CD8-positive, alpha-beta memory T cell (primary cell): ENCODE measurements around the gene KIAA1671. TPM values are rescaled to one million over a fixed set of nuclear protein-coding genes. Genes with fewer than 3 reads are reported as not detected.
A peak's percentile ranks its signal among the peaks of the same experiment; 100 is the strongest.

Source experiments
- CTCF ChIA-PET: fragments of 350-600 bp; sonication (Branson Sonifier 250); formaldehyde crosslinking; loops from one replicate; lab custom pipeline; 2021; ENCODE audit warnings: antibody characterized with exemption; lab: Charles Lee
- POLR2A ChIA-PET: fragments of 350-600 bp; sonication (Branson Sonifier 250); formaldehyde crosslinking; loops from one replicate; lab custom pipeline; 2021; ENCODE audit warnings: antibody characterized with exemption; lab: Charles Lee
- DNase-seq, 5 donors: peaks; one replicate each; pipeline versions ENCODE4 v3.0.0 to v3.0.0-alpha.2; 2020 to 2022; ENCODE audit warnings: mixed read lengths in 1 of 5
- H3K27ac ChIP-seq: one replicate; pipeline ENCODE4 v1.7.0; 2013; ENCODE audit warnings: low read depth, mild to moderate bottlenecking, low read length, moderate library complexity
- H3K27me3 ChIP-seq: 2 replicates; pipeline ENCODE4 v1.7.0; 2013; ENCODE audit warnings: low read length, mild to moderate bottlenecking; ENCODE audit not compliant: insufficient read depth, poor library complexity, severe bottlenecking
- H3K36me3 ChIP-seq: 2 replicates; pipeline ENCODE4 v1.7.0; 2013; ENCODE audit warnings: mild to moderate bottlenecking, low read length, moderate library complexity; ENCODE audit not compliant: insufficient read depth
- H3K4me1 ChIP-seq: 2 replicates; pipeline ENCODE4 v1.7.0; 2013; ENCODE audit warnings: mild to moderate bottlenecking, low read length, moderate library complexity; ENCODE audit not compliant: insufficient read depth
- H3K4me3 ChIP-seq: 2 replicates; pipeline ENCODE4 v1.7.0; 2013; ENCODE audit warnings: mild to moderate bottlenecking, low read length
- H3K9me3 ChIP-seq: 2 replicates; pipeline ENCODE4 v1.7.0; 2013; ENCODE audit warnings: mild to moderate bottlenecking, low read length
- H3K27ac Mint-ChIP-seq, 8 donors: one replicate each; pipeline ENCODE4 v1.8.0; 2020 to 2021; ENCODE audit warnings: mixed read lengths in 8 of 8, mild to moderate bottlenecking in 6 of 8, inconsistent platforms in 3 of 8, moderate library complexity in 3 of 8
- H3K27me3 Mint-ChIP-seq, 2 donors: one replicate each; pipeline ENCODE4 v1.8.0; 2020 to 2021; ENCODE audit warnings: mixed read lengths in 2 of 2, mild to moderate bottlenecking in 1 of 2, moderate library complexity in 1 of 2
- H3K36me3 Mint-ChIP-seq, 3 donors: one replicate each; pipeline ENCODE4 v1.8.0; 2020 to 2021; ENCODE audit warnings: mixed read lengths in 3 of 3, inconsistent platforms in 1 of 3, mild to moderate bottlenecking in 1 of 3
- H3K4me1 Mint-ChIP-seq, 3 donors: one replicate each; pipeline ENCODE4 v1.8.0; 2020 to 2021; ENCODE audit warnings: mixed read lengths in 3 of 3, inconsistent platforms in 1 of 3, mild to moderate bottlenecking in 1 of 3
- H3K4me3 Mint-ChIP-seq, 7 donors: one replicate each; pipeline ENCODE4 v1.8.0; 2020 to 2021; ENCODE audit warnings: mixed read lengths in 7 of 7, mild to moderate bottlenecking in 6 of 7, moderate library complexity in 4 of 7, inconsistent platforms in 2 of 7
- H3K9me3 Mint-ChIP-seq, 5 donors: one replicate each; pipeline ENCODE4 v1.8.0; 2020 to 2022; ENCODE audit warnings: mixed read lengths in 5 of 5, mild to moderate bottlenecking in 3 of 5, moderate library complexity in 2 of 5, inconsistent platforms in 1 of 5
- polyA plus RNA-seq: library from polyadenylated mRNA; unstranded; fragments of 300-500 nt; fragmentation: Illumina TruSeq; gene quantifications from one replicate; pipeline ENCODE4 v1.2.3, GENCODE V29; 2021
- total RNA-seq, 2 experiments: library from RNA; stranded (reverse); gene quantifications; one replicate each; pipeline ENCODE4 v1.2.3, GENCODE V29; 2021

Gene KIAA1671
- total and polyA plus RNA-seq, 3 experiments from 2014 or later = 2.6 to 14.7 (median 13.8) TPM

- Histone ChIP-seq H3K4me1 (no peaks in the 10 kb centered on the region), H3K9me3 (no peaks in the 10 kb centered on the region), H3K27ac (no peak overlapping the region), H3K4me3 (no peak overlapping the region), H3K27me3 (no peaks in the 10 kb centered on the region), H3K36me3 (no peaks in the 10 kb centered on the region)
- ChIA-PET POLR2A (no interaction called here), CTCF (no interaction called here)
- Mint-ChIP-seq H3K4me1 (no peaks in the 10 kb centered on the region), H3K27ac (no peak overlapping the region), H3K4me3 (no peak overlapping the region), H3K36me3 (no peaks in the 10 kb centered on the region), H3K9me3 (peaks cover 0 to 3% (median 0%) of the 10 kb centered on the region in 5 donors), H3K27me3 (peaks cover 0 to 2% of the 10 kb centered on the region in 2 donors)
- DNase-seq = no peak
These were observed 151.9 kb downstream of the KIAA1671 start for GRCh38 chr22:25104367-25104766.

GRCh38 chr22:25105817-25106650 lies 153.5 kb downstream of the KIAA1671 start:
- Histone ChIP-seq H3K9me3 (no peaks in the 10 kb centered on the region), H3K27me3 (no peaks in the 10 kb centered on the region), H3K27ac (no peak overlapping the region), H3K4me3 (no peak overlapping the region), H3K36me3 (no peaks in the 10 kb centered on the region), H3K4me1 (peaks cover 8% of the 10 kb centered on the region)
- ChIA-PET POLR2A (interaction anchor here (0.6 kb wide), 1 partner anchor 46 kb away, joined by 5 read pairs; no protein-coding TSS in a partner anchor), CTCF (interaction anchor here (1.0 to 1.6 kb wide), 2 partner anchors 37 to 49 kb away, joined by 3 to 5 read pairs; no protein-coding TSS in a partner anchor)
- Mint-ChIP-seq H3K9me3 (peaks cover 0 to 3% (median 0%) of the 10 kb centered on the region in 5 donors), H3K27me3 (no peaks in the 10 kb centered on the region), H3K27ac (no peak overlapping the region), H3K4me1 (peaks cover 12 to 15% (median 13%) of the 10 kb centered on the region in 3 donors), H3K4me3 (no peak overlapping the region), H3K36me3 (no peaks in the 10 kb centered on the region)
- DNase-seq = no peak

DNA sequence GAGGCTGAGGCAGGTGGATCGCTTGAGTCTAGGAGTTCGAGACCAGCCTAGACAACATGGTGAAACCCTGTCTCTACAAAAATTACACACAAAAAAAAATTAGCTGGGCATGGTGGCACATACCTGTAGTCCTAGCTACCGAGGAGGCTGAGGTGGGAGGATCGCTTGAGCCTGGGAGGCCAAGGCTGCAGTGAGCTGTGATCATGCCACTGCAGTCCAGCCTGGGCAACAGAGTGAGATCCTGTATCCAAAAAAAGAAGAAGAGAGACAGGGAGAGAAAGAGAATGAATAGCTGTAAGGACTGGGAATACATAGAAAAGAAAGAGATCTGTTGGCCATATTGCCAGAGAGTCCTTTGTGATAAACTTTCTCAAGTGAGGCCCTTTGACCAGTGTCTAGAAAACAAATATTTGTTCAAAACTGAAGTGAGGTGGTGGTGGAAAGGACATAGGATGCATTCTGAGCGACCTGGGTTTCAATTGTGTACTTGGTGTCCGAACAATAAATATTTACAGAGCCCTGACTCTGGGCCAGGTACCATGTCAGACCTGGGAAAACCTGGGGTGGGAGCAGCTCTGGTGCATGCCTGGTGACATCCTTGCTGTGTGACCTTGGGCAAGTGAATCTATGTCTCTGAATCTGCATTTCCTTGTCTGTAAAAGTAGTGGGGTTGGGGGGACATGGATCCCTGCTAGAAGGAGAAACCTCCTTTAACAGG lies 157.5 kb downstream of the KIAA1671 start:
- peaks cover 0 to 3% (median 0%) of the 10 kb centered on the region in 5 donors for H3K9me3 Mint-ChIP-seq
- no peaks in the 10 kb centered on the region for H3K36me3 Mint-ChIP-seq
- ChIA-PET CTCF (interaction anchor here (0.9 to 3.5 kb wide), 15 partner anchors 10 to 156 kb away, joined by 3 to 22 read pairs (median 4); no protein-coding TSS in a partner anchor), POLR2A (interaction anchor here (0.6 to 1.4 kb wide), 2 partner anchors 42 to 51 kb away, joined by 3 to 5 read pairs; no protein-coding TSS in a partner anchor)
- H3K36me3 ChIP-seq = no peaks in the 10 kb centered on the region
- no peak overlapping the region for H3K4me3 ChIP-seq
- no peak for DNase-seq
- H3K4me1 ChIP-seq = peaks cover 13% of the 10 kb centered on the region
- peaks cover 21 to 25% (median 23%) of the 10 kb centered on the region in 3 donors for H3K4me1 Mint-ChIP-seq
- no peaks in the 10 kb centered on the region for H3K9me3 ChIP-seq
- H3K27me3 ChIP-seq = no peaks in the 10 kb centered on the region
- peak overlapping the region; percentile 10 to 94 (median 87) for H3K4me3 Mint-ChIP-seq
- no peaks in the 10 kb centered on the region for H3K27me3 Mint-ChIP-seq
- peak overlapping the region in 4 of 8 donors; percentile 64 to 94 (median 83) for H3K27ac Mint-ChIP-seq
- H3K27ac ChIP-seq = no peak overlapping the region

DNA sequence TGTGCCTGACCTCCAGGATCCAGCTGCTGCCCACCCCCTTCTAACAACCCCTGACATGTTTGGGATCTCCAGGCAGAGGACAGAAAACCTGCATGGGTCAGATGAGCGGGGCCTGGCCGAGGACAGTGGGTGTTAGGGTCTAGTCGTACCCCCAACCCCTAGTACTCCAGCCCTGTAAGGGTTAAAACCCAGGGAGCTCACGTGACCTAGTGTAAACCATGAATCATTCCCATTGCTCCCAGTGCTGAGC lies 158.0 kb downstream of the KIAA1671 start:
- Mint-ChIP-seq H3K9me3 (peaks cover 0 to 3% (median 0%) of the 10 kb centered on the region in 5 donors), H3K36me3 (no peaks in the 10 kb centered on the region), H3K4me3 (peak overlapping the region; percentile 83 to 94 (median 90)), H3K27ac (peak overlapping the region in 6 of 8 donors; percentile 3 to 94 (median 77)), H3K4me1 (peaks cover 21 to 25% (median 23%) of the 10 kb centered on the region in 3 donors), H3K27me3 (no peaks in the 10 kb centered on the region)
- Histone ChIP-seq H3K36me3 (no peaks in the 10 kb centered on the region), H3K4me1 (peaks cover 13% of the 10 kb centered on the region), H3K27ac (no peak overlapping the region), H3K4me3 (peak overlapping the region; percentile 61), H3K9me3 (no peaks in the 10 kb centered on the region), H3K27me3 (no peaks in the 10 kb centered on the region)
- CTCF ChIA-PET = interaction anchor here (0.9 to 3.5 kb wide), 15 partner anchors 9 to 156 kb away, joined by 3 to 22 read pairs (median 4); no protein-coding TSS in a partner anchor
- POLR2A ChIA-PET = interaction anchor here (0.6 to 1.4 kb wide), 2 partner anchors 42 to 51 kb away, joined by 3 to 5 read pairs; no protein-coding TSS in a partner anchor
- DNase-seq = no peak

GRCh38 chr22:25110846-25111578 lies 158.5 kb downstream of the KIAA1671 start:
- H3K36me3 ChIP-seq = no peaks in the 10 kb centered on the region
- CTCF ChIA-PET = interaction anchor here (0.8 to 3.5 kb wide), 19 partner anchors 9 to 157 kb away, joined by 3 to 22 read pairs (median 4); no protein-coding TSS in a partner anchor
- H3K4me3 ChIP-seq = peak overlapping the region; percentile 61
- peaks cover 21 to 25% (median 23%) of the 10 kb centered on the region in 3 donors for H3K4me1 Mint-ChIP-seq
- H3K27ac Mint-ChIP-seq = peak overlapping the region in 7 of 8 donors; percentile 3 to 97 (median 79)
- H3K36me3 Mint-ChIP-seq = no peaks in the 10 kb centered on the region
- no peaks in the 10 kb centered on the region for H3K27me3 Mint-ChIP-seq
- peak; percentile 2 to 67 (median 53) for DNase-seq
- no peaks in the 10 kb centered on the region for H3K27me3 ChIP-seq
- no peaks in the 10 kb centered on the region for H3K9me3 ChIP-seq
- H3K4me1 ChIP-seq = peaks cover 13% of the 10 kb centered on the region
- no peak overlapping the region for H3K27ac ChIP-seq
- peak overlapping the region; percentile 83 to 94 (median 90) for H3K4me3 Mint-ChIP-seq
- peaks cover 0 to 3% (median 0%) of the 10 kb centered on the region in 5 donors for H3K9me3 Mint-ChIP-seq
- POLR2A ChIA-PET = interaction anchor here (0.6 to 1.4 kb wide), 2 partner anchors 43 to 52 kb away, joined by 3 to 5 read pairs; no protein-coding TSS in a partner anchor

- Histone ChIP-seq H3K4me1 (peaks cover 13% of the 10 kb centered on the region), H3K27me3 (no peaks in the 10 kb centered on the region), H3K27ac (no peak overlapping the region), H3K9me3 (no peaks in the 10 kb centered on the region), H3K36me3 (no peaks in the 10 kb centered on the region), H3K4me3 (peak overlapping the region; percentile 61)
- Mint-ChIP-seq H3K4me3 (peak overlapping the region; percentile 51 to 92 (median 85)), H3K27ac (peak overlapping the region in 2 of 8 donors; percentile 19 to 39), H3K36me3 (no peaks in the 10 kb centered on the region), H3K4me1 (peaks cover 21 to 25% (median 23%) of the 10 kb centered on the region in 3 donors), H3K27me3 (no peaks in the 10 kb centered on the region), H3K9me3 (peaks cover 0 to 3% (median 0%) of the 10 kb centered on the region in 5 donors)
- CTCF ChIA-PET = interaction anchor here (0.8 to 3.5 kb wide), 16 partner anchors 8 to 157 kb away, joined by 3 to 22 read pairs (median 4); no protein-coding TSS in a partner anchor
- POLR2A ChIA-PET = no interaction called here
- no peak for DNase-seq
These were observed 159.3 kb downstream of the KIAA1671 start for GRCh38 chr22:25111579-25112517.
